ENCODE data around the gene PTPA. TPM values are rescaled to one million over a fixed set of nuclear protein-coding genes. Genes with fewer than 3 reads are reported as not detected.

Gene PTPA
- total and polyA plus RNA-seq, 10 of the 15 experiments (the other 5 are each of a cell fraction or from before 2014, with no cell fraction given), result 1.6 to 111 (median 55.1) TPM

DNA sequence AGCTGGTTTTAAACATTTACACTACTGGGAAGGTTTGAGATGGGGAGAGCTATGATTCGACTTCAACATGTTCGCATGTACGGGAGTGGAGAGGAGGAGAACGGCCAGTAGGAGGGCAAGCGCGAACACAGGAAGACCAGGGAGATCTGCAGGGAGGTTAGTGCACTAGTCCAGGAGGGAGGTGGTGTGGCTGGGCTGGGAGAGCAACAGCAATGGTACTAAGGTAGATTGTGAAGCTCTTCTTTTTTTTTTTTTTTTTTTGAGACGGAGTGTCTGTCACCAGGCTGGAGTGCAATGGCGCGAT, 50.3 kb downstream of the PTPA start:
- DNase-seq (ENCODE audit: low read depth, low spot score) (no peak), ATAC-seq (no peak), FAIRE-seq (no peak)
- ChIA-PET RAD21 (ENCODE audit: unreplicated experiment) (interaction anchor here (1.4 kb wide), 1 partner anchor 8 kb away, joined by 3 read pairs; no protein-coding TSS in a partner anchor), CTCF (interaction anchor here (1.4 to 2.3 kb wide), 4 partner anchors 10 to 30 kb away, joined by 4 to 7 read pairs (median 6); no protein-coding TSS in a partner anchor), SMC1A (ENCODE audit: uncharacterized antibody, unreplicated experiment) (no interaction called here), POLR2A (interaction anchor here (1.0 kb wide), 1 partner anchor 463 kb away, joined by 3 read pairs; no protein-coding TSS in a partner anchor)
- Histone ChIP-seq H3K9ac (ENCODE audit: control insufficient read depth, insufficient read depth, low read length) (no peak overlapping the region), H3K4me2 (ENCODE audit: control insufficient read depth, insufficient read depth) (no peak overlapping the region), H4K20me1 (ENCODE audit: control insufficient read depth, insufficient read depth) (no peaks in the 10 kb centered on the region), H3K4me1 (ENCODE audit: control insufficient read depth, insufficient read depth, low read length) (no peaks in the 10 kb centered on the region), H3K27me3 (replicated peaks in 1 of 2; ENCODE audit: control insufficient read depth in 2 of 2, insufficient read depth in 2 of 2, low read length in 1 of 2) (no peaks in the 10 kb centered on the region), H3K9me3 (replicated peaks; ENCODE audit: control insufficient read depth, insufficient read depth, low read length) (no peaks in the 10 kb centered on the region), H3K36me3 (ENCODE audit: control insufficient read depth in 2 of 2, insufficient read depth in 2 of 2, low read length in 1 of 2) (no peaks in the 10 kb centered on the region), H3K27ac (ENCODE audit: control insufficient read depth, insufficient read depth) (no peak overlapping the region), H3K79me2 (ENCODE audit: control insufficient read depth, insufficient read depth, low read length) (no peaks in the 10 kb centered on the region), H2AFZ (ENCODE audit: control insufficient read depth, low read depth, low read length) (no peak overlapping the region), H3K4me3 (no peak overlapping the region)
- no peak for TF ChIP-seq RUNX3 (IDR thresholded peaks at IDR 0.05; ENCODE audit: low read length)
- TF ChIP-seq, protein P1, sequence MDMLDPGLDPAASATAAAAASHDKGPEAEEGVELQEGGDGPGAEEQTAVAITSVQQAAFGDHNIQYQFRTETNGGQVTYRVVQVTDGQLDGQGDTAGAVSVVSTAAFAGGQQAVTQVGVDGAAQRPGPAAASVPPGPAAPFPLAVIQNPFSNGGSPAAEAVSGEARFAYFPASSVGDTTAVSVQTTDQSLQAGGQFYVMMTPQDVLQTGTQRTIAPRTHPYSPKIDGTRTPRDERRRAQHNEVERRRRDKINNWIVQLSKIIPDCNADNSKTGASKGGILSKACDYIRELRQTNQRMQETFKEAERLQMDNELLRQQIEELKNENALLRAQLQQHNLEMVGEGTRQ (IDR thresholded peaks at IDR 0.05; ENCODE audit: borderline replicate concordance, low read depth, low read length), result no peak
- no peak for TF ChIP-seq ZZZ3 (IDR thresholded peaks at IDR 0.05; ENCODE audit: control insufficient read depth, insufficient read length, low read depth)
- no peak for TF ChIP-seq SPI1 (IDR thresholded peaks at IDR 0.05; ENCODE audit: borderline replicate concordance, insufficient read depth, low read depth, low read length)
- no peak for TF ChIP-seq STAT3 (IDR thresholded peaks at IDR 0.05; ENCODE audit: low read depth, low read length)
- TF ChIP-seq, protein P2, sequence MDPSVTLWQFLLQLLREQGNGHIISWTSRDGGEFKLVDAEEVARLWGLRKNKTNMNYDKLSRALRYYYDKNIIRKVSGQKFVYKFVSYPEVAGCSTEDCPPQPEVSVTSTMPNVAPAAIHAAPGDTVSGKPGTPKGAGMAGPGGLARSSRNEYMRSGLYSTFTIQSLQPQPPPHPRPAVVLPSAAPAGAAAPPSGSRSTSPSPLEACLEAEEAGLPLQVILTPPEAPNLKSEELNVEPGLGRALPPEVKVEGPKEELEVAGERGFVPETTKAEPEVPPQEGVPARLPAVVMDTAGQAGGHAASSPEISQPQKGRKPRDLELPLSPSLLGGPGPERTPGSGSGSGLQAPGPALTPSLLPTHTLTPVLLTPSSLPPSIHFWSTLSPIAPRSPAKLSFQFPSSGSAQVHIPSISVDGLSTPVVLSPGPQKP (IDR thresholded peaks at IDR 0.05; ENCODE audit: low read depth, low read length), result no peak
- no peak for TF ChIP-seq NFYB (IDR thresholded peaks at IDR 0.05; ENCODE audit: insufficient read depth, low read depth, low read length)
- TF ChIP-seq BACH1 (IDR thresholded peaks at IDR 0.05; ENCODE audit: borderline replicate concordance), result no peak
- no peak for TF ChIP-seq NFIC (IDR thresholded peaks at IDR 0.05; ENCODE audit: low read depth, low read length)
- no peak for TF ChIP-seq EGR1 (IDR thresholded peaks at IDR 0.05; ENCODE audit: borderline replicate concordance in 1 of 2, low read depth in 2 of 2, low read length in 2 of 2)
- no peak for TF ChIP-seq RAD51 (IDR thresholded peaks at IDR 0.05)
- in situ Hi-C loops (cut with MboI), result no loop called here
- 93% methylated on average over 6 of the region's 9 CpGs for WGBS (ENCODE audit: insufficient coverage, insufficient replicate concordance, low lambda C conversion rate, missing lambda C conversion rate)
- BruUV-seq (replicated peaks), result no TSS peak
- intact Hi-C loops (cut with micrococcal nuclease; ENCODE audit: unreplicated experiment), result no loop called here
